Uterus (tissue), 4 donors: ENCODE data around the gene GNAO1. TPM values are rescaled to one million over a fixed set of nuclear protein-coding genes. Genes with fewer than 3 reads are reported as not detected.

Experiments used
- DNase-seq, 2 donors: peaks; one replicate each; pipeline ENCODE4 v3.0.0-alpha.2; 2019 to 2020
- H3K27ac ChIP-seq, 2 donors: fragments of 200-600 bp; sonication (generic); 1 replicate in 1 of 2; 2 replicates in 1 of 2; pipeline ENCODE4 v1.5.1; 2016 to 2018
- H3K27me3 ChIP-seq, 2 donors: fragments of 200-600 bp; sonication (generic); one replicate each; pipeline ENCODE4 v1.5.1; 2018 to 2019; ENCODE audit warnings: control low read depth in 1 of 2
- H3K36me3 ChIP-seq, 2 donors: fragments of 200-600 bp; sonication (generic); one replicate each; pipeline ENCODE4 v1.5.1; 2019; ENCODE audit warnings: control low read depth in 1 of 2
- H3K4me1 ChIP-seq, 2 donors: fragments of 200-600 bp; sonication (generic); one replicate each; pipeline ENCODE4 v1.5.1; 2018 to 2019; ENCODE audit warnings: control low read depth in 1 of 2
- H3K4me3 ChIP-seq, 2 donors: fragments of 200-600 bp; sonication (generic); 1 replicate in 1 of 2; 2 replicates in 1 of 2; pipeline ENCODE4 v1.5.1; 2018 to 2019; ENCODE audit warnings: mild to moderate bottlenecking in 1 of 2
- H3K9me3 ChIP-seq, 2 donors: fragments of 200-600 bp; sonication (generic); one replicate each; pipeline ENCODE4 v1.5.1; 2019; ENCODE audit warnings: control low read depth in 1 of 2
- CTCF ChIP-seq, 4 experiments: fragments of 200-600 bp in 2 of 4; fragments of 450-650 bp in 2 of 4; sonication (generic) in 2 of 4; IDR thresholded peaks; one replicate each; pipeline ENCODE4 v1.5.1; 2016 to 2019; ENCODE audit warnings: antibody characterized with exemption in 4 of 4, mild to moderate bottlenecking in 2 of 4, moderate library complexity in 1 of 4
- POLR2A ChIP-seq, 2 donors: fragments of 450-650 bp; IDR thresholded peaks; one replicate each; pipeline ENCODE4 v1.6.1; 2016; ENCODE audit warnings: antibody characterized with exemption in 2 of 2, mild to moderate bottlenecking in 1 of 2, moderate library complexity in 1 of 2
- intact Hi-C: fragments of 100-400 bp; cut with DNase I; formaldehyde crosslinking; loops from one replicate; pipeline ENCODE4 v1.15.1; 2023; ENCODE audit warnings: low total_unique reads
- total RNA-seq, 4 donors: library from RNA; depleted of rRNA in 3 of 4; stranded (reverse); fragments of >200 nt in 3 of 4; gene quantifications; one replicate each; pipeline versions ENCODE4 v1.1.0 to v1.2.4, GENCODE V29; 2014 to 2023
- donor health status: DM: yes; HTN: yes; CAD: no.

The GNAO1 gene
- total RNA-seq, 4 donors from 2014 or later, result 0.26 to 7.2 (median 1.6) TPM; not detected in 1

- H3K27ac ChIP-seq, result no peak overlapping the region
- intact Hi-C loops, result no loop called here
- no peak overlapping the region for H3K4me3 ChIP-seq
- no peaks in the 10 kb centered on the region for H3K9me3 ChIP-seq
- TF ChIP-seq CTCF (IDR thresholded peaks at IDR 0.05) (no peak), POLR2A (IDR thresholded peaks at IDR 0.05) (no peak)
- no peaks in the 10 kb centered on the region for H3K36me3 ChIP-seq
- H3K4me1 ChIP-seq, result no peaks in the 10 kb centered on the region
- no peak for DNase-seq
- no peaks in the 10 kb centered on the region for H3K27me3 ChIP-seq
Measured at GRCh38 chr16:56247808-56248207, 56.5 kb downstream of the GNAO1 start.

GRCh38 chr16:56252835-56253234 is 61.5 kb downstream of the GNAO1 start:
- Histone ChIP-seq H3K36me3 (no peaks in the 10 kb centered on the region), H3K27me3 (no peaks in the 10 kb centered on the region), H3K9me3 (no peaks in the 10 kb centered on the region), H3K4me1 (no peaks in the 10 kb centered on the region), H3K4me3 (no peak overlapping the region), H3K27ac (no peak overlapping the region)
- no peak for DNase-seq
- TF ChIP-seq CTCF (IDR thresholded peaks at IDR 0.05) (no peak), POLR2A (IDR thresholded peaks at IDR 0.05) (no peak)
- intact Hi-C loops, result no loop called here

GRCh38 chr16:56255904-56256303 is 64.6 kb downstream of the GNAO1 start:
- no peak overlapping the region for H3K4me3 ChIP-seq
- intact Hi-C loops, result no loop called here
- DNase-seq, result no peak
- no peaks in the 10 kb centered on the region for H3K36me3 ChIP-seq
- H3K4me1 ChIP-seq, result no peaks in the 10 kb centered on the region
- no peaks in the 10 kb centered on the region for H3K27me3 ChIP-seq
- H3K9me3 ChIP-seq, result no peaks in the 10 kb centered on the region
- TF ChIP-seq CTCF (IDR thresholded peaks at IDR 0.05) (no peak), POLR2A (IDR thresholded peaks at IDR 0.05) (no peak)
- H3K27ac ChIP-seq, result no peak overlapping the region

- Histone ChIP-seq H3K36me3 (no peaks in the 10 kb centered on the region), H3K4me3 (no peak overlapping the region), H3K9me3 (no peaks in the 10 kb centered on the region), H3K27me3 (no peaks in the 10 kb centered on the region), H3K4me1 (no peaks in the 10 kb centered on the region), H3K27ac (no peak overlapping the region)
- TF ChIP-seq CTCF (IDR thresholded peaks at IDR 0.05) (no peak), POLR2A (IDR thresholded peaks at IDR 0.05) (no peak)
- peak in 1 of 2 donors; percentile 22 for DNase-seq
- intact Hi-C loops, result no loop called here
Measured at GRCh38 chr16:56257239-56257638, 66.0 kb downstream of the GNAO1 start.

- Histone ChIP-seq H3K27ac (no peak overlapping the region), H3K36me3 (no peaks in the 10 kb centered on the region), H3K4me3 (no peak overlapping the region), H3K9me3 (no peaks in the 10 kb centered on the region), H3K4me1 (no peaks in the 10 kb centered on the region), H3K27me3 (no peaks in the 10 kb centered on the region)
- TF ChIP-seq CTCF (IDR thresholded peaks at IDR 0.05), result no peak
- TF ChIP-seq POLR2A (IDR thresholded peaks at IDR 0.05), result no peak
- intact Hi-C loops, result no loop called here
- no peak for DNase-seq
Measured at GRCh38 chr16:56257666-56258342, 66.5 kb downstream of the GNAO1 start.
